Esophagus muscularis mucosa (tissue), 4 donors: Measurements from ENCODE around the gene PDE1A.

ENCODE experiments used
- EP300 ChIP-seq: sonication (generic); formaldehyde crosslinking; IDR thresholded peaks from one replicate; pipeline ENCODE4 v1.6.1; 2017; ENCODE audit warnings: antibody characterized with exemption
- POLR2A ChIP-seq: fragments of 450-650 bp; IDR thresholded peaks from one replicate; pipeline ENCODE4 v1.6.1; 2017; ENCODE audit warnings: antibody characterized with exemption, moderate library complexity, mild to moderate bottlenecking, low read depth
- POLR2AphosphoS5 ChIP-seq, 2 donors: sonication (generic); formaldehyde crosslinking; IDR thresholded peaks; one replicate each; pipeline ENCODE4 v1.6.1; 2017; ENCODE audit warnings: antibody characterized with exemption in 2 of 2
- TF ChIP-seq, protein P1 (sequence below), 3 experiments: fragments of 200-600 bp in 2 of 3; fragments of 450-650 bp in 1 of 3; sonication (generic) in 2 of 3; IDR thresholded peaks; one replicate each; pipeline ENCODE4 v1.5.1; 2017 to 2019; ENCODE audit warnings: antibody characterized with exemption in 3 of 3, mild to moderate bottlenecking in 2 of 3, moderate library complexity in 1 of 3

DNA sequence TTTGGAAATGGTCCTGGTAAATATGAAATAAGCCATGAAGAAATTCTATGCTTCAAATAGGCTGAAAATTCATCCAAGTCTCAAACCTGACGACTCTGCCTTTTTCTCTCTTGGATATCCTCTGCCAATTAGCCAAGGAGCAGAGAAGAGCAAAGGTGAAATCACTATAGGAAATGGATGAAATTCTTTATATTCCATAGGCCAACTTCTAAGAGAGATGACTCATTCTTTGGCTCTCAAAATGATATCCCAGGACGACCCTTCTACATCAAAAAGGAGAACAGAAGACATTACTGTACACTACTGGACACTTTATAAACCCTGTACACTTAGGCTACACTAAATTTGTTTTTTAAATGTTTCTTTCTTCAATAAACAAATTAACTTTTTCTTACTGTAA is 22.7 kb downstream of the PDE1A start:
- TF ChIP-seq POLR2A: no peak
- no peak for TF ChIP-seq EP300
- no peak for TF ChIP-seq POLR2AphosphoS5 (IDR thresholded peaks at IDR 0.05)
- TF ChIP-seq, protein P1, sequence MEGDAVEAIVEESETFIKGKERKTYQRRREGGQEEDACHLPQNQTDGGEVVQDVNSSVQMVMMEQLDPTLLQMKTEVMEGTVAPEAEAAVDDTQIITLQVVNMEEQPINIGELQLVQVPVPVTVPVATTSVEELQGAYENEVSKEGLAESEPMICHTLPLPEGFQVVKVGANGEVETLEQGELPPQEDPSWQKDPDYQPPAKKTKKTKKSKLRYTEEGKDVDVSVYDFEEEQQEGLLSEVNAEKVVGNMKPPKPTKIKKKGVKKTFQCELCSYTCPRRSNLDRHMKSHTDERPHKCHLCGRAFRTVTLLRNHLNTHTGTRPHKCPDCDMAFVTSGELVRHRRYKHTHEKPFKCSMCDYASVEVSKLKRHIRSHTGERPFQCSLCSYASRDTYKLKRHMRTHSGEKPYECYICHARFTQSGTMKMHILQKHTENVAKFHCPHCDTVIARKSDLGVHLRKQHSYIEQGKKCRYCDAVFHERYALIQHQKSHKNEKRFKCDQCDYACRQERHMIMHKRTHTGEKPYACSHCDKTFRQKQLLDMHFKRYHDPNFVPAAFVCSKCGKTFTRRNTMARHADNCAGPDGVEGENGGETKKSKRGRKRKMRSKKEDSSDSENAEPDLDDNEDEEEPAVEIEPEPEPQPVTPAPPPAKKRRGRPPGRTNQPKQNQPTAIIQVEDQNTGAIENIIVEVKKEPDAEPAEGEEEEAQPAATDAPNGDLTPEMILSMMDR (IDR thresholded peaks at IDR 0.05): no peak
